Fibroblast of villous mesenchyme (primary cell): Measurements from ENCODE around the gene TIRAP. TPM values are rescaled to one million over a fixed set of nuclear protein-coding genes. Genes with fewer than 3 reads are reported as not detected.

Source experiments
- DNase-seq: peaks from one replicate; pipeline ENCODE4 v3.0.0-alpha.2; 2010; ENCODE audit warnings: low read depth
- H3K4me3 ChIP-seq: 2 replicates; pipeline ENCODE4 v1.5.1; 2011; ENCODE audit warnings: low read depth, mild to moderate bottlenecking, low read length
- CTCF ChIP-seq: IDR thresholded peaks from 2 replicates; pipeline ENCODE4 v1.5.1; 2012; ENCODE audit warnings: low read depth, mild to moderate bottlenecking, low read length; ENCODE audit not compliant: insufficient read depth
- total RNA-seq: library from RNA; depleted of rRNA; stranded (reverse); fragments of >200 nt; gene quantifications from 2 replicates; pipeline ENCODE4 v1.2.3, GENCODE V29; 2012

The TIRAP gene
- total RNA-seq, 1 donor, result 7.8 TPM

GRCh38 chr11:126335463-126335760 is 52.5 kb downstream of the TIRAP start:
- no peak for TF ChIP-seq CTCF
- H3K4me3 ChIP-seq, result no peak overlapping the region
- no peak for DNase-seq

GRCh38 chr11:126336138-126336541 is 53.2 kb downstream of the TIRAP start:
- DNase-seq, result no peak
- H3K4me3 ChIP-seq, result no peak overlapping the region
- no peak for TF ChIP-seq CTCF

GRCh38 chr11:126336671-126337101 is 53.8 kb downstream of the TIRAP start:
- H3K4me3 ChIP-seq, result no peak overlapping the region
- TF ChIP-seq CTCF, result no peak
- no peak for DNase-seq

- TF ChIP-seq CTCF, result no peak
- no peak overlapping the region for H3K4me3 ChIP-seq
- DNase-seq, result no peak
These were observed 54.2 kb downstream of the TIRAP start for GRCh38 chr11:126337126-126337473.

- no peak for TF ChIP-seq CTCF
- no peak for DNase-seq
These were observed 54.8 kb downstream of the TIRAP start for GRCh38 chr11:126337474-126338241.

GRCh38 chr11:126338346-126339055 is 55.6 kb downstream of the TIRAP start:
- no peak for DNase-seq
- TF ChIP-seq CTCF, result no peak
- H3K4me3 ChIP-seq, result no peak overlapping the region

More at GRCh38 chr11:126337474-126338241, 54.8 kb downstream of the TIRAP start:
- no peak overlapping the region for H3K4me3 ChIP-seq
